GM12878 (cell line): ENCODE results near the gene CFL2. TPM values are rescaled to one million over a fixed set of nuclear protein-coding genes. Genes with fewer than 3 reads are reported as not detected.

Source experiments
- ATAC-seq: fragments of 200-7000 bp; cut with Tn5 transposase; 3 replicates; pipeline ENCODE4 v1.9.1; 2020; ENCODE audit warnings: mild to moderate bottlenecking, moderate library complexity
- BruUV-seq: library from RNA; stranded (reverse); fragments of 400-500 nt; replicated peaks from 2 replicates; lab custom pipeline; 2021; lab: Mats Ljungman, UMichigan
- CTCF ChIA-PET: fragments of 300-600 bp; sonication (Branson Sonifier 250); formaldehyde crosslinking; extraction: SDS; loops from one replicate; lab custom pipeline; 2021; ENCODE audit warnings: inconsistent platforms; lab: Yijun Ruan, JAX
- POLR2A ChIA-PET: fragments of 350-600 bp; formaldehyde crosslinking; extraction: SDS; loops from one replicate; lab custom pipeline; 2021; ENCODE audit warnings: inconsistent platforms; lab: Charles Lee
- RAD21 ChIA-PET: fragments of 300-600 bp; sonication (Branson Sonifier 250); formaldehyde crosslinking; loops from one replicate; lab custom pipeline; 2023; ENCODE audit warnings: antibody characterized with exemption; ENCODE audit not compliant: unreplicated experiment; lab: Charles Lee
- SMC1A ChIA-PET: fragments of 300-600 bp; sonication (Branson Sonifier 250); formaldehyde crosslinking; loops from one replicate; lab custom pipeline; 2023; ENCODE audit not compliant: unreplicated experiment, uncharacterized antibody; lab: Charles Lee
- DNase-seq: peaks from one replicate; pipeline ENCODE4 v3.0.0-alpha.2; 2011; ENCODE audit warnings: low read depth, low spot score
- FAIRE-seq: peaks from 3 replicates; lab custom pipeline; 2011; peaks lifted over from hg19 to GRCh38; lab: Jason Lieb, UNC
- H2AFZ ChIP-seq: 2 replicates; pipeline ENCODE4 v1.6.0; 2011; ENCODE audit warnings: low read depth, low read length, control low read depth; ENCODE audit not compliant: control insufficient read depth
- H3K27ac ChIP-seq: 2 replicates; pipeline ENCODE4 v1.5.1; 2011; ENCODE audit warnings: control low read depth; ENCODE audit not compliant: control insufficient read depth, insufficient read depth
- H3K27me3 ChIP-seq, 2 experiments: replicated peaks in 1 of 2; 2 replicates each; pipeline versions ENCODE4 v1.6.0 to v1.6.1; 2011; ENCODE audit warnings: low read length in 1 of 2; ENCODE audit not compliant: control insufficient read depth in 2 of 2, insufficient read depth in 2 of 2
- H3K36me3 ChIP-seq, 2 experiments: 2 replicates each; pipeline ENCODE4 v1.5.1; 2011; ENCODE audit warnings: low read length in 1 of 2; ENCODE audit not compliant: control insufficient read depth in 2 of 2, insufficient read depth in 2 of 2
- H3K4me1 ChIP-seq: 2 replicates; pipeline ENCODE4 v1.6.1; 2011; ENCODE audit warnings: mild to moderate bottlenecking, low read length, moderate library complexity, mixed read lengths; ENCODE audit not compliant: control insufficient read depth, insufficient read depth
- H3K4me2 ChIP-seq: 2 replicates; pipeline ENCODE4 v1.6.0; 2011; ENCODE audit warnings: control low read depth; ENCODE audit not compliant: control insufficient read depth, insufficient read depth
- H3K4me3 ChIP-seq: fragments of 200-600 bp; sonication (generic); 2 replicates; pipeline ENCODE4 v1.5.1; 2016
- H3K79me2 ChIP-seq: 2 replicates; pipeline ENCODE4 v1.6.0; 2011; ENCODE audit warnings: low read length; ENCODE audit not compliant: control insufficient read depth, insufficient read depth
- H3K9ac ChIP-seq: 2 replicates; pipeline ENCODE4 v1.8.0; 2011; ENCODE audit warnings: low read length, control low read depth, mixed read lengths; ENCODE audit not compliant: control insufficient read depth, insufficient read depth
- H3K9me3 ChIP-seq: replicated peaks from 3 replicates; pipeline ENCODE4 v1.5.1; 2011; ENCODE audit warnings: mild to moderate bottlenecking, low read length; ENCODE audit not compliant: control insufficient read depth, insufficient read depth
- H4K20me1 ChIP-seq: 2 replicates; pipeline ENCODE4 v1.6.0; 2011; ENCODE audit not compliant: control insufficient read depth, insufficient read depth
- FOS ChIP-seq: IDR thresholded peaks from 3 replicates; pipeline ENCODE4 v1.6.1; 2011; ENCODE audit warnings: borderline replicate concordance; ENCODE audit not compliant: insufficient read length; ENCODE audit errors: extremely low read depth
- HDAC2 ChIP-seq: fragments of 200-600 bp; sonication (generic); IDR thresholded peaks from 2 replicates; pipeline ENCODE4 v1.6.1; 2017
- HSF1 ChIP-seq: fragments of 150-350 bp; IDR thresholded peaks from 2 replicates; pipeline ENCODE4 v1.6.1; 2014; ENCODE audit warnings: mild to moderate bottlenecking, low read depth, low read length
- IKZF1 ChIP-seq: fragments of 450-650 bp; conservative IDR thresholded peaks from 2 replicates; pipeline ENCODE4 v1.6.1; 2017; ENCODE audit warnings: antibody characterized with exemption, mild to moderate bottlenecking
- JUND ChIP-seq: IDR thresholded peaks from 2 replicates; pipeline ENCODE4 v1.6.1; 2012; ENCODE audit warnings: low read depth, mild to moderate bottlenecking, low read length, improper control_type of control experiment, moderate library complexity
- NKRF ChIP-seq: fragments of 450-650 bp; conservative IDR thresholded peaks from 2 replicates; pipeline ENCODE4 v1.6.1; 2017; ENCODE audit warnings: mild to moderate bottlenecking, moderate library complexity
- NR2C2 ChIP-seq: IDR thresholded peaks from 2 replicates; pipeline ENCODE4 v1.6.1; 2011; ENCODE audit warnings: borderline replicate concordance, low read depth; ENCODE audit not compliant: control insufficient read depth, insufficient read length
- POLR2A ChIP-seq: IDR thresholded peaks from 2 replicates; pipeline ENCODE4 v1.6.1; 2011; ENCODE audit warnings: low read depth, mild to moderate bottlenecking, low read length
- POLR2AphosphoS2 ChIP-seq: IDR thresholded peaks from 2 replicates; pipeline ENCODE4 v1.6.1; 2011; ENCODE audit warnings: low read depth, mild to moderate bottlenecking, low read length, improper control_type of control experiment, moderate library complexity
- RELA ChIP-seq: fragments of 450-650 bp; IDR thresholded peaks from 2 replicates; pipeline ENCODE4 v1.8.0; 2014; ENCODE audit warnings: borderline replicate concordance; ENCODE audit not compliant: partially characterized antibody
- ZBED1 ChIP-seq: IDR thresholded peaks from 2 replicates; pipeline ENCODE4 v1.6.1; 2016; ENCODE audit warnings: borderline replicate concordance
- WGBS: methylation state at CpG from one replicate; pipeline ENCODE4 v1.1.6; 2016; ENCODE audit warnings: low lambda C conversion rate; ENCODE audit not compliant: insufficient replicate concordance, insufficient coverage; ENCODE audit errors: missing lambda C conversion rate; 5-methylcytosine and 5-hydroxymethylcytosine counted together
- in situ Hi-C: fragments of 300-500 bp; cut with MboI; formaldehyde crosslinking; loops from 9 replicates; pipeline ENCODE4 v1.14.3; 2018; ENCODE audit warnings: mixed read lengths
- intact Hi-C: fragments of 100-400 bp; cut with micrococcal nuclease; formaldehyde crosslinking; loops from one replicate; pipeline ENCODE4 v1.14.2; 2022; ENCODE audit not compliant: unreplicated experiment
- polyA plus RNA-seq, 11 experiments: library from polyadenylated mRNA; depleted of rRNA in 4 of 11; unstranded in 6 of 11; stranded (reverse) in 5 of 11; fragments of >200 nt; fragmentation: Nextera tagmentation in 4 of 11; fragmentation: Illumina TruSeq in 1 of 11; extraction: Ambion mirVana in 4 of 11; extraction: Trizol in 1 of 11; gene quantifications; 1 replicate in 1 of 11; 2 replicates in 10 of 11; pipeline versions ENCODE4 v1.2.1 to v1.2.3, GENCODE V29; 2011 to 2016; ENCODE audit warnings: inconsistent platforms in 2 of 11, missing spikeins in 2 of 11, low read depth in 1 of 11
- total RNA-seq, 4 experiments: library from RNA; depleted of rRNA in 3 of 4; stranded (reverse); fragments of >200 nt in 3 of 4; fragmentation: Illumina TruSeq in 1 of 4; extraction: Trizol in 1 of 4; gene quantifications; 2 replicates each; pipeline versions ENCODE4 v1.2.1 to v1.2.3, GENCODE V29; 2013 to 2021
- TF ChIP-seq, protein P1 (sequence below): IDR thresholded peaks from 2 replicates; pipeline ENCODE4 v1.6.1; 2012; ENCODE audit warnings: improper control_type of control experiment, low read depth, low read length; ENCODE audit not compliant: insufficient replicate concordance

CFL2 gene
- total and polyA plus RNA-seq, 10 of the 15 experiments (the other 5 are each of a cell fraction or from before 2014, with no cell fraction given) = 4.7 to 13.4 (median 8.4) TPM

DNA sequence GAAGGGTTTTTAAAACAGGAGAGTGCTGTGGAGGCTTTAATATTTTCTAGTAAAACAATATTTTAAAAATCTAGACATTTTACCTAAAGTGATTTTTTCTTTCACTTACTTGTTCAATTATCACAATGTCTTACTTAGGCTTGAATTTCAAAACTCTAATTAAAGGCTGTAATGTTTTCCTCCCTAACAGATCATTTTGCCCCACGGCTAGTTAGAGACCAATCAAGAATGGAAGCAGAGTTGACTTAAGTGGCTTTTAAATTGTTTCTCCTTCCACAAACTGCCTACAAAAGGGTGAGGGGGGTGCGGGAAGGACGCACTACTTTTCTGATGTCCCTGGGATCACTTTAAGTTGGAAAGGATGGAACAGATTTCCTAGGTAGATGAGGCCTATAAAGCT is 9.5 kb upstream of the CFL2 start (continued):
- TF ChIP-seq RELA (no peak), POLR2A (no peak), HDAC2 (no peak), NR2C2 (no peak), NKRF (no peak)

DNA sequence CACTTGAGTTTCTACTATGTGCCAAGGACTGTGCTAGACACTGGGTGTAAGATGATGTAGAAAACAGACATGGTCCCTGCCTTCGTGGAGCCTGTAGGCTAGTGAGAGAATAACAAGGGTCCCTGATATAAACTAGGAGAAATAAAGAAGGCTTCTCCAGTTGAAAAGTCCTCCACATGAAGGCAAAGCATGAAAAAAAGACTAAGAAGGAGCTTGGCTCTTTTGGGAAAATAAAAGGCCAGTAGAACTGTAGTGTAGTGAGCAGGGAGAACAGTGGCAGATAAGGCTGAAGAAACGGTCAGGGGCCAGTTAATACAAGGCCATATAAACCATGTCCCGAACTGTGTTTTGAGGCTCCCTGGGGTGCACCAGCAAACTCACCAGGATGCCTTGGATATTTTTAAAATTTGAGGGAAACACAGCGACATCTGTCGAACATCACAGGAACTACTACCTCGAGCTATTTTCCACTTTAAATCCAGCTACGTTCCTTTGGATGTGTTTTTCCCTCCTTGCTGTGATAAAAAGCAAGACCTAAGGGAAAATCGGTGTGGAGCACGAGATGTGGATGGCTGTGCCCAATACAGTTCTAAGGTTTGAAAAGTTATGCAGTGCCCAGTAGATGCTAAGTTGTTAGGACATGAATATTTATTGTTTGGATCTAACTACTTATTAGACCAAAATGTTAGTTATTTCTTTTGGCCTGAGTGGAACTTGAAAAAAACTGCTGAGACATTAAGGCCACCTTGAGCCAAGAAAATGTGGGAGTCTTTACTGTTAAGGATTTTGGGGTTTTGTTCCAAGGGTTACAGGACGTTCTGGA is 8.5 kb upstream of the CFL2 start:
- H4K20me1 ChIP-seq = no peaks in the 10 kb centered on the region
- no peaks in the 10 kb centered on the region for H3K36me3 ChIP-seq
- WGBS = 4% methylated on average over 10 of the region's 10 CpGs
- H3K79me2 ChIP-seq = no peaks in the 10 kb centered on the region
- H2AFZ ChIP-seq = peak overlapping the region; percentile 49
- ATAC-seq (peak; percentile 74), FAIRE-seq (peak; percentile 89), DNase-seq (no peak)
- no peak overlapping the region for H3K4me2 ChIP-seq
- no peak overlapping the region for H3K27ac ChIP-seq
- no peak overlapping the region for H3K4me3 ChIP-seq
- ChIA-PET POLR2A (interaction anchor here (0.6 to 1.2 kb wide), 4 partner anchors 8 to 101 kb away, joined by 3 to 5 read pairs (median 4); partner anchors contain the start of gene CFL2), RAD21 (interaction anchor here (0.6 to 4.3 kb wide), 15 partner anchors 10 to 391 kb away, joined by 3 to 72 read pairs (median 4); no protein-coding TSS in a partner anchor), SMC1A (interaction anchor here (0.6 to 5.7 kb wide), 26 partner anchors 11 to 699 kb away, joined by 3 to 82 read pairs (median 4); no protein-coding TSS in a partner anchor), CTCF (interaction anchor here (0.8 to 5.4 kb wide), 30 partner anchors 11 to 961 kb away, joined by 3 to 145 read pairs (median 6); no protein-coding TSS in a partner anchor)
- no peaks in the 10 kb centered on the region for H3K27me3 ChIP-seq
- no peaks in the 10 kb centered on the region for H3K9me3 ChIP-seq
- H3K4me1 ChIP-seq = no peaks in the 10 kb centered on the region
- in situ Hi-C loops = loop anchor here (5.0 kb wide), 1 partner anchor 51 kb away; no protein-coding TSS in a partner anchor
- no peak overlapping the region for H3K9ac ChIP-seq
- intact Hi-C loops = loop anchor here (1.0 kb wide), 1 partner anchor 51 kb away; no protein-coding TSS in a partner anchor
- BruUV-seq = no TSS peak
- TF ChIP-seq ZBED1 = no peak
- TF ChIP-seq POLR2A = no peak
- no peak for TF ChIP-seq JUND
- TF ChIP-seq HSF1 = no peak
- TF ChIP-seq IKZF1 = 0 out of 2 replicates have a peak, but pooled peaks have one; percentile 12
- no peak for TF ChIP-seq POLR2AphosphoS2
- no peak for TF ChIP-seq FOS
- TF ChIP-seq, protein P1, sequence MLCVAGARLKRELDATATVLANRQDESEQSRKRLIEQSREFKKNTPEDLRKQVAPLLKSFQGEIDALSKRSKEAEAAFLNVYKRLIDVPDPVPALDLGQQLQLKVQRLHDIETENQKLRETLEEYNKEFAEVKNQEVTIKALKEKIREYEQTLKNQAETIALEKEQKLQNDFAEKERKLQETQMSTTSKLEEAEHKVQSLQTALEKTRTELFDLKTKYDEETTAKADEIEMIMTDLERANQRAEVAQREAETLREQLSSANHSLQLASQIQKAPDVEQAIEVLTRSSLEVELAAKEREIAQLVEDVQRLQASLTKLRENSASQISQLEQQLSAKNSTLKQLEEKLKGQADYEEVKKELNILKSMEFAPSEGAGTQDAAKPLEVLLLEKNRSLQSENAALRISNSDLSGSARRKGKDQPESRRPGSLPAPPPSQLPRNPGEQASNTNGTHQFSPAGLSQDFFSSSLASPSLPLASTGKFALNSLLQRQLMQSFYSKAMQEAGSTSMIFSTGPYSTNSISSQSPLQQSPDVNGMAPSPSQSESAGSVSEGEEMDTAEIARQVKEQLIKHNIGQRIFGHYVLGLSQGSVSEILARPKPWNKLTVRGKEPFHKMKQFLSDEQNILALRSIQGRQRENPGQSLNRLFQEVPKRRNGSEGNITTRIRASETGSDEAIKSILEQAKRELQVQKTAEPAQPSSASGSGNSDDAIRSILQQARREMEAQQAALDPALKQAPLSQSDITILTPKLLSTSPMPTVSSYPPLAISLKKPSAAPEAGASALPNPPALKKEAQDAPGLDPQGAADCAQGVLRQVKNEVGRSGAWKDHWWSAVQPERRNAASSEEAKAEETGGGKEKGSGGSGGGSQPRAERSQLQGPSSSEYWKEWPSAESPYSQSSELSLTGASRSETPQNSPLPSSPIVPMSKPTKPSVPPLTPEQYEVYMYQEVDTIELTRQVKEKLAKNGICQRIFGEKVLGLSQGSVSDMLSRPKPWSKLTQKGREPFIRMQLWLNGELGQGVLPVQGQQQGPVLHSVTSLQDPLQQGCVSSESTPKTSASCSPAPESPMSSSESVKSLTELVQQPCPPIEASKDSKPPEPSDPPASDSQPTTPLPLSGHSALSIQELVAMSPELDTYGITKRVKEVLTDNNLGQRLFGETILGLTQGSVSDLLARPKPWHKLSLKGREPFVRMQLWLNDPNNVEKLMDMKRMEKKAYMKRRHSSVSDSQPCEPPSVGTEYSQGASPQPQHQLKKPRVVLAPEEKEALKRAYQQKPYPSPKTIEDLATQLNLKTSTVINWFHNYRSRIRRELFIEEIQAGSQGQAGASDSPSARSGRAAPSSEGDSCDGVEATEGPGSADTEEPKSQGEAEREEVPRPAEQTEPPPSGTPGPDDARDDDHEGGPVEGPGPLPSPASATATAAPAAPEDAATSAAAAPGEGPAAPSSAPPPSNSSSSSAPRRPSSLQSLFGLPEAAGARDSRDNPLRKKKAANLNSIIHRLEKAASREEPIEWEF = no peak
